ENCODE results near the gene MAP4K4.

- TF ChIP-seq EZH2phosphoT487 (IDR thresholded peaks at IDR 0.05; ENCODE audit: borderline replicate concordance) (no peak), CTCF (conservative IDR thresholded peaks at IDR 0.05; ENCODE audit: low read length) (no peak)
Observed at GRCh38 chr2:101737478-101738255, 40.2 kb downstream of the MAP4K4 start.
